H1 (cell line): ENCODE measurements around the gene TOP2A. TPM values are rescaled to one million over a fixed set of nuclear protein-coding genes. Genes with fewer than 3 reads are reported as not detected.
A peak's percentile ranks its signal among the peaks of the same experiment; 100 is the strongest.

Experiments
- CHD2 ChIP-seq: IDR thresholded peaks from 2 replicates; pipeline ENCODE4 v1.6.1; 2012; ENCODE audit warnings: low read length, improper control_type of control experiment
- EGR1 ChIP-seq: IDR thresholded peaks from 2 replicates; pipeline ENCODE4 v1.6.1; 2011; ENCODE audit warnings: low read depth, low read length, borderline replicate concordance
- EZH2 ChIP-seq: fragments of 200-600 bp; sonication (generic); IDR thresholded peaks from 2 replicates; pipeline ENCODE4 v1.7.1; 2012; ENCODE audit warnings: low read depth, mild to moderate bottlenecking, moderate library complexity, low read length, inconsistent platforms; ENCODE audit not compliant: severe bottlenecking
- FOSL1 ChIP-seq: IDR thresholded peaks from 2 replicates; pipeline ENCODE4 v1.6.1; 2011; ENCODE audit warnings: mild to moderate bottlenecking, low read depth, low read length, moderate library complexity; ENCODE audit not compliant: insufficient read depth
- HDAC2 ChIP-seq, 2 experiments: fragments of 300-600 bp in 1 of 2; sonication (generic) in 1 of 2; IDR thresholded peaks; 2 replicates each; pipeline ENCODE4 v1.6.1; 2011 to 2012; ENCODE audit warnings: low read depth in 2 of 2, low read length in 2 of 2, mild to moderate bottlenecking in 2 of 2, moderate library complexity in 2 of 2, borderline replicate concordance in 1 of 2, inconsistent platforms in 1 of 2
- JUND ChIP-seq: IDR thresholded peaks from 2 replicates; pipeline ENCODE4 v1.6.1; 2011; ENCODE audit warnings: mild to moderate bottlenecking, improper control_type of control experiment, low read length
- KDM4A ChIP-seq: IDR thresholded peaks from one replicate; pipeline ENCODE4 v1.7.1; 2012; ENCODE audit warnings: low read depth, mild to moderate bottlenecking, moderate library complexity, low read length, inconsistent platforms; ENCODE audit not compliant: severe bottlenecking
- NRF1 ChIP-seq: IDR thresholded peaks from 2 replicates; pipeline ENCODE4 v1.6.1; 2011; ENCODE audit warnings: mild to moderate bottlenecking, low read depth, low read length, improper control_type of control experiment
- POLR2A ChIP-seq, 2 experiments: IDR thresholded peaks; 1 replicate in 1 of 2; 2 replicates in 1 of 2; pipeline ENCODE4 v1.6.1; 2011; ENCODE audit warnings: low read depth in 2 of 2, low read length in 2 of 2, mild to moderate bottlenecking in 2 of 2; ENCODE audit errors: control extremely low read depth in 1 of 2
- SAP30 ChIP-seq: fragments of 300-600 bp; sonication (generic); IDR thresholded peaks from 2 replicates; pipeline ENCODE4 v1.7.1; 2012; ENCODE audit warnings: low read length, moderate library complexity, mild to moderate bottlenecking, inconsistent platforms; ENCODE audit not compliant: insufficient read depth, insufficient replicate concordance
- SIN3A ChIP-seq, 2 experiments: IDR thresholded peaks in 1 of 2; conservative IDR thresholded peaks in 1 of 2; 2 replicates each; pipeline ENCODE4 v1.6.1; 2011 to 2012; ENCODE audit warnings: low read length in 2 of 2, improper control_type of control experiment in 1 of 2, low read depth in 1 of 2, mild to moderate bottlenecking in 1 of 2
- SUZ12 ChIP-seq: fragments of 200-600 bp; sonication (generic); IDR thresholded peaks from 2 replicates; pipeline ENCODE4 v1.6.1; 2012; ENCODE audit warnings: mild to moderate bottlenecking, inconsistent platforms, low read length, moderate library complexity, mixed read lengths
- TCF12 ChIP-seq: IDR thresholded peaks from 2 replicates; pipeline ENCODE4 v1.6.1; 2011; ENCODE audit warnings: low read depth, mild to moderate bottlenecking, low read length
- USF2 ChIP-seq: IDR thresholded peaks from 2 replicates; pipeline ENCODE4 v1.6.1; 2011; ENCODE audit warnings: low read length, improper control_type of control experiment
- polyA plus RNA-seq, 7 experiments: library from polyadenylated mRNA; depleted of rRNA in 3 of 7; stranded (reverse) in 5 of 7; unstranded in 2 of 7; fragments of >200 nt in 5 of 7; fragments of 200-250 nt in 2 of 7; gene quantifications; 1 replicate in 5 of 7; 2 replicates in 1 of 7; 4 replicates in 1 of 7; pipeline versions ENCODE4 v1.2.1 to v1.2.3, GENCODE V29; 2011 to 2013; ENCODE audit warnings: missing spikeins in 2 of 7, mixed read lengths in 2 of 7
- total RNA-seq: library from RNA; stranded (reverse); fragmentation: NEBNext Ultra II Directional; extraction: Animal tissue kit (Norgen Biotek cat#: 25700); gene quantifications from 2 replicates; pipeline ENCODE4 v1.2.1, GENCODE V29; 2021

The TOP2A gene
- total and polyA plus RNA-seq, 2 of the 8 experiments (the other 6 are each of a cell fraction or from before 2014, with no cell fraction given): 83.1 to 291 TPM

- TF ChIP-seq USF2 (no peak), TCF12 (no peak), FOSL1 (no peak), SIN3A (conservative IDR thresholded peaks at IDR 0.05 in 1 of 2, IDR thresholded peaks at IDR 0.05 in 1 of 2; ENCODE audit: low read depth in 1 of 2, low read length in 2 of 2) (peak in 1 of 2 experiments; percentile 26; a peak in 1 of 4 replicates), SUZ12 (peak; percentile 9; the same call in 1 of the 2 replicates), NRF1 (no peak), EGR1 (no peak), KDM4A (no peak), EZH2 (no peak), SAP30 (no peak), CHD2 (no peak), HDAC2 (IDR thresholded peaks at IDR 0.05; ENCODE audit: borderline replicate concordance in 1 of 2, low read depth in 2 of 2, low read length in 2 of 2) (0 out of 4 replicates have a peak, but pooled peaks of 1 of the 2 experiments have one; percentile 4), JUND (no peak), POLR2A (IDR thresholded peaks at IDR 0.05; ENCODE audit: control extremely low read depth in 1 of 2, low read depth in 2 of 2, low read length in 2 of 2) (no peak)
Measured at GRCh38 chr17:40340880-40341807, 76.6 kb downstream of the TOP2A start (continued).
